Sigmoid colon (tissue), 4 donors: ENCODE measurements around the gene DCUN1D4.

Source experiments
- EP300 ChIP-seq, 4 donors: sonication (generic); formaldehyde crosslinking; IDR thresholded peaks; one replicate each; pipeline ENCODE4 v1.6.1; 2017; ENCODE audit warnings: antibody characterized with exemption in 4 of 4
- POLR2A ChIP-seq, 2 donors: fragments of 450-650 bp; IDR thresholded peaks; one replicate each; pipeline ENCODE4 v1.6.1; 2016; ENCODE audit warnings: antibody characterized with exemption in 2 of 2, mild to moderate bottlenecking in 2 of 2, moderate library complexity in 2 of 2
- POLR2AphosphoS5 ChIP-seq, 4 donors: sonication (generic); formaldehyde crosslinking; IDR thresholded peaks; one replicate each; pipeline ENCODE4 v1.6.1; 2017; ENCODE audit warnings: antibody characterized with exemption in 4 of 4
- TF ChIP-seq, protein P1 (sequence below), 4 experiments: fragments of 450-650 bp in 3 of 4; fragments of 200-600 bp in 1 of 4; IDR thresholded peaks; one replicate each; pipeline ENCODE4 v1.5.1; 2016 to 2019; ENCODE audit warnings: antibody characterized with exemption in 4 of 4, mild to moderate bottlenecking in 3 of 4, moderate library complexity in 2 of 4

DNA sequence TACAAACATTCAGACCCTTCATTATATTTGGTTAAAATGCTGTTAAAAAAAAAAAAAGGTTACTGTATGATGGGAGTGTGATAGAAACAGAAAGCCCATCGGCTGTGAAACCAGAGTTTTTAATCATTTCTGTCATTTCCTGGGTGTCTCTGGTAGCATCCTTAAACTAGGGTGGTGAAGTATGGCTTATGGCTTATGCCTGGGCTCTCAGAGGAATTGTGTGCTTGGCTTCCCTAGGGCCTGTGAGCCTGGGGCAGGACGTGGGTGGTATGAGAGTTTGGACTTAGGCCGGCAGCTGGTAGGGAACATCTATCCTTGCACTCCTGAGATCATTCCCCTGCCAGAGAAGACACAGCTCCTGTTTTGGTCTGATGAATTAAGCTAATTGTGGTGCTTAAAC, 52.2 kb downstream of the DCUN1D4 start:
- TF ChIP-seq, protein P1, sequence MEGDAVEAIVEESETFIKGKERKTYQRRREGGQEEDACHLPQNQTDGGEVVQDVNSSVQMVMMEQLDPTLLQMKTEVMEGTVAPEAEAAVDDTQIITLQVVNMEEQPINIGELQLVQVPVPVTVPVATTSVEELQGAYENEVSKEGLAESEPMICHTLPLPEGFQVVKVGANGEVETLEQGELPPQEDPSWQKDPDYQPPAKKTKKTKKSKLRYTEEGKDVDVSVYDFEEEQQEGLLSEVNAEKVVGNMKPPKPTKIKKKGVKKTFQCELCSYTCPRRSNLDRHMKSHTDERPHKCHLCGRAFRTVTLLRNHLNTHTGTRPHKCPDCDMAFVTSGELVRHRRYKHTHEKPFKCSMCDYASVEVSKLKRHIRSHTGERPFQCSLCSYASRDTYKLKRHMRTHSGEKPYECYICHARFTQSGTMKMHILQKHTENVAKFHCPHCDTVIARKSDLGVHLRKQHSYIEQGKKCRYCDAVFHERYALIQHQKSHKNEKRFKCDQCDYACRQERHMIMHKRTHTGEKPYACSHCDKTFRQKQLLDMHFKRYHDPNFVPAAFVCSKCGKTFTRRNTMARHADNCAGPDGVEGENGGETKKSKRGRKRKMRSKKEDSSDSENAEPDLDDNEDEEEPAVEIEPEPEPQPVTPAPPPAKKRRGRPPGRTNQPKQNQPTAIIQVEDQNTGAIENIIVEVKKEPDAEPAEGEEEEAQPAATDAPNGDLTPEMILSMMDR (IDR thresholded peaks at IDR 0.05), result no peak
- no peak for TF ChIP-seq POLR2A (IDR thresholded peaks at IDR 0.05)
- TF ChIP-seq POLR2AphosphoS5 (IDR thresholded peaks at IDR 0.05), result no peak
- TF ChIP-seq EP300 (IDR thresholded peaks at IDR 0.05), result no peak
